Fibroblast of skin of scalp (primary cell): Measurements from ENCODE around the gene EIF2B1.
"Not testable (repeated sequence)": the region's sequence is repeated elsewhere in the genome, so short reads cannot be mapped to it uniquely, and the experiment has no call there.

Experiments
- DNase-seq: peaks from one replicate; pipeline ENCODE4 v3.0.0-alpha.2; 2013

The EIF2B1 gene

GRCh38 chr12:123617580-123617979, 15.9 kb downstream of the EIF2B1 start:
- no peak for DNase-seq

GRCh38 chr12:123617144-123617543, 16.3 kb downstream of the EIF2B1 start:
- DNase-seq, result no peak

GRCh38 chr12:123614531-123614930, 19.0 kb downstream of the EIF2B1 start:
- DNase-seq, result peak; percentile 84

GRCh38 chr12:123614110-123614509, 19.4 kb downstream of the EIF2B1 start:
- no peak for DNase-seq

GRCh38 chr12:123608182-123608581, 25.3 kb downstream of the EIF2B1 start:
- DNase-seq, result no peak

- no peak for DNase-seq
Measured at GRCh38 chr12:123607756-123608155, 25.7 kb downstream of the EIF2B1 start.

GRCh38 chr12:123603495-123603894, 30.0 kb downstream of the EIF2B1 start:
- not testable (repeated sequence) for DNase-seq

GRCh38 chr12:123602651-123603195, 30.8 kb downstream of the EIF2B1 start:
- DNase-seq, result no peak

GRCh38 chr12:123601602-123602489, 31.6 kb downstream of the EIF2B1 start, which contains the start of gene DDX55:
Gene DDX55, plus strand, starts transcription at chr12:123602099. Its CDS starts 50 bp downstream, at chr12:123602149.
- DNase-seq, result peak; percentile 82

GRCh38 chr12:123599721-123600120, 33.8 kb downstream of the EIF2B1 start:
- no peak for DNase-seq

- DNase-seq, result no peak
Measured at GRCh38 chr12:123599310-123599709, 34.2 kb downstream of the EIF2B1 start.

- no peak for DNase-seq
Measured at GRCh38 chr12:123598522-123598921, 35.0 kb downstream of the EIF2B1 start.

- no peak for DNase-seq
Measured at GRCh38 chr12:123597100-123597499, 36.4 kb downstream of the EIF2B1 start.

GRCh38 chr12:123595729-123596128, 37.8 kb downstream of the EIF2B1 start:
- DNase-seq, result no peak

- peak; percentile 9 for DNase-seq
Measured at GRCh38 chr12:123591702-123592481, 41.6 kb downstream of the EIF2B1 start.

GRCh38 chr12:123580772-123581171, 52.7 kb downstream of the EIF2B1 start:
- no peak for DNase-seq

GRCh38 chr12:123578829-123579228, 54.7 kb downstream of the EIF2B1 start:
- DNase-seq, result not testable (repeated sequence)

GRCh38 chr12:123578243-123578642, 55.2 kb downstream of the EIF2B1 start:
- no peak for DNase-seq

- no peak for DNase-seq
Measured at GRCh38 chr12:123576611-123577010, 56.9 kb downstream of the EIF2B1 start.

GRCh38 chr12:123573870-123574269, 59.6 kb downstream of the EIF2B1 start:
- no peak for DNase-seq

GRCh38 chr12:123572391-123572790, 61.1 kb downstream of the EIF2B1 start:
- DNase-seq, result no peak

GRCh38 chr12:123571343-123571813, 62.1 kb downstream of the EIF2B1 start:
- DNase-seq, result peak; percentile 88
